ENCODE results near the gene TIMMDC1. TPM values are rescaled to one million over a fixed set of nuclear protein-coding genes. Genes with fewer than 3 reads are reported as not detected.
"Not testable (repeated sequence)": the region's sequence is repeated elsewhere in the genome, so short reads cannot be mapped to it uniquely, and the experiment has no call there.

The TIMMDC1 gene
- total RNA-seq, 3 donors from 2014 or later: 93.4 to 107 (median 95.3) TPM

DNA sequence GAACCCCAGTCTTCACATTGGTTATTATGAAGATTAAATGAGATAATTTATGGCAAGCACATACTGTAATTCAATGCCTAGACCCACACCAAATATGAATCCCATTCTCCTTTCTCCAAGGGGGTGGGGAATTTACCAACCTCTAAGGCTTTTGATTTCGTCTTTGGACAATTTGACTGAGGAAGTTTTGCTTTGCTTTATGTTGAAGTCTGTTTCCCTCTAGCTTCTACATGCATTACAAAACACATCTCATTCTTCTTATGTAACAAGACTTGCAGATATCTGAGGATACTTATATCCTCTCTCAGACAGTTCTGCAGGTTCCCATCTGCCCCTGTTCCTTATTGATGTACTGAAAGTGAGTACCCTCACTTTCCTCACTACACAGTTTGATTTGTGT, 48.9 kb downstream of the TIMMDC1 start:
- intact Hi-C loops (cut with DNase I, micrococcal nuclease): no loop called here
- Histone ChIP-seq H3K36me3 (ENCODE audit: low read depth) (no peaks in the 10 kb centered on the region), H3K4me1 (ENCODE audit: low read depth) (no peaks in the 10 kb centered on the region), H3K9me3 (no peaks in the 10 kb centered on the region), H3K4me3 (no peak overlapping the region)
- DNase-seq: no peak
- no peak for ATAC-seq
- TF ChIP-seq, protein P1, sequence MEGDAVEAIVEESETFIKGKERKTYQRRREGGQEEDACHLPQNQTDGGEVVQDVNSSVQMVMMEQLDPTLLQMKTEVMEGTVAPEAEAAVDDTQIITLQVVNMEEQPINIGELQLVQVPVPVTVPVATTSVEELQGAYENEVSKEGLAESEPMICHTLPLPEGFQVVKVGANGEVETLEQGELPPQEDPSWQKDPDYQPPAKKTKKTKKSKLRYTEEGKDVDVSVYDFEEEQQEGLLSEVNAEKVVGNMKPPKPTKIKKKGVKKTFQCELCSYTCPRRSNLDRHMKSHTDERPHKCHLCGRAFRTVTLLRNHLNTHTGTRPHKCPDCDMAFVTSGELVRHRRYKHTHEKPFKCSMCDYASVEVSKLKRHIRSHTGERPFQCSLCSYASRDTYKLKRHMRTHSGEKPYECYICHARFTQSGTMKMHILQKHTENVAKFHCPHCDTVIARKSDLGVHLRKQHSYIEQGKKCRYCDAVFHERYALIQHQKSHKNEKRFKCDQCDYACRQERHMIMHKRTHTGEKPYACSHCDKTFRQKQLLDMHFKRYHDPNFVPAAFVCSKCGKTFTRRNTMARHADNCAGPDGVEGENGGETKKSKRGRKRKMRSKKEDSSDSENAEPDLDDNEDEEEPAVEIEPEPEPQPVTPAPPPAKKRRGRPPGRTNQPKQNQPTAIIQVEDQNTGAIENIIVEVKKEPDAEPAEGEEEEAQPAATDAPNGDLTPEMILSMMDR (IDR thresholded peaks at IDR 0.05): no peak

DNA sequence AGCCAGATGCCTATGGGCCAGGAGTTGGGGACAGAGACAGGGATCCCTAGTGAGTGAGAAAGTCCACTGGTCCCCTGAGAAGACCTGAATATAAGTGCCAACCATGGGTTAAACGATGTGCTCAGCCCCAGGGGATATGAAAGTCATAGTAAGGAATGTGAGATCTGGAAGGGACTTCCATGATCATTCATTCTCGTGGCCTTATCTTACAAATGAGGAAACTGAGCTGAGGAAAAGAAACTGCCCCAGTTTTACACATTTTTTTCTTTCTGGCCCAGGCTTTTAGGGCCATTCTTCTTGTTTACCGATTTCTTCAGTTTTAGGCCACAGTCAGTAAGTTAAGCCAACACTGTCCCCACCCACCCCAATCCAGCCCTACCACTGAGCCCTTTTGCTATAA, 50.0 kb downstream of the TIMMDC1 start:
- Histone ChIP-seq H3K4me3 (no peak overlapping the region), H3K9me3 (no peaks in the 10 kb centered on the region), H3K36me3 (ENCODE audit: low read depth) (no peaks in the 10 kb centered on the region), H3K4me1 (ENCODE audit: low read depth) (no peaks in the 10 kb centered on the region)
- intact Hi-C loops (cut with DNase I, micrococcal nuclease): no loop called here
- TF ChIP-seq, protein P1 (IDR thresholded peaks at IDR 0.05): no peak
- ATAC-seq (no peak), DNase-seq (no peak)

DNA sequence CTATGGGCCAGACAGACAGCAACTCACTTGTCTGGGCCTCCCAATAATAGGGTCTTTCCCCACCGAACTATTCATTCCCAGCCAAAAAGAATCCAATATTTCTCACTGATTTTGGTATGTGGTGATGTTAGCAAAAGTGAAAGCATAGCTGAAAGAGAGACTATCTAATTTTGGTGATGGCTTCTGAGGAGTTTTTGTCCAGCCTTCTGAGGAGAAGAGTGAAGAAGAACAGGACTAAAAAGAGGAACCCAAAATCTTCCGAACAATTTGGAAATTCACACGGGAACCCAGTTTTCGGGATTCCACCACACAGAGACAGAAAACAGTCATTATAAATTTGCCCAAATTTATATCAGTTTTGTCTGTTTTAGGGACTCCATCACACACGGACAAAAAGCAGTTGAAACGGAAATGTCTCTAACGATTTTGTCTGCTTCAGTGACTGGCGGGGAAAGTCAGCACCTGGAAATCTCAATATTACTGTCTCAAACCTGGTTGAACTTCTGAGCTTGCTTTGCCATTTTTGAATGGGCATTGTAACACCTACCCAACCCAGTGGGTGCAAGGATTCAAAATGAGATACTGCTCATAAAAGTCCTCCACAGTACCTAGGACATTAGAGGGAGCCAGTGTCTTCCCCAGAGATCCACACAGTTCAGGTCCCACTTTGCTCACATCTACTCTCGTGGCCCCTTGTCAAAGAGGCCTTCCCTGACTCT, 52.0 kb downstream of the TIMMDC1 start:
- ATAC-seq: no peak
- DNase-seq: no peak
- no peaks in the 10 kb centered on the region for H3K36me3 ChIP-seq (ENCODE audit: low read depth)
- intact Hi-C loops (cut with DNase I, micrococcal nuclease): no loop called here
- H3K4me1 ChIP-seq (ENCODE audit: low read depth): no peaks in the 10 kb centered on the region
- H3K9me3 ChIP-seq: no peaks in the 10 kb centered on the region
- H3K4me3 ChIP-seq: no peak overlapping the region
- TF ChIP-seq, protein P1 (IDR thresholded peaks at IDR 0.05): no peak

DNA sequence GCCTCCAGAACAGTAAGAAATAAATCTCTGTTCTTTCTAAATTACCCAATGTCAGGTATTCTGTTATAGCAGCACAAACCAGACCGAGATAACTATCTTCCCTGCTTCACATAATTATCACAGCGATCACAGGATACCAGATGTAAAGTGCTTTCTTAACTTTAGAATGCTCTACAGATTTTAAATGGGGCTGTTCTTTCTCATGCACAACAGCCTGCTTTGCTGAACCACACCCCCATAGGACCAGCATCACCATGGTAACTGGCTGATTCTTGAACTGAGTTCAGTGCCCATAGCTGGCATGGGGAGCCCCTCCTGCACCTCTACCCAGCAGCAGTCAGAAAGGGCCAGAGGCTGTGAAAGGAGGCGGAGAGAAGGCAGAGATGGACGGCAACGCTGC, 53.3 kb downstream of the TIMMDC1 start:
- DNase-seq: no peak
- no peak for ATAC-seq
- H3K4me3 ChIP-seq: no peak overlapping the region
- intact Hi-C loops (cut with DNase I, micrococcal nuclease): no loop called here
- H3K9me3 ChIP-seq: no peaks in the 10 kb centered on the region
- no peaks in the 10 kb centered on the region for H3K4me1 ChIP-seq (ENCODE audit: low read depth)
- TF ChIP-seq, protein P1 (IDR thresholded peaks at IDR 0.05): no peak
- H3K36me3 ChIP-seq (ENCODE audit: low read depth): no peaks in the 10 kb centered on the region

DNA sequence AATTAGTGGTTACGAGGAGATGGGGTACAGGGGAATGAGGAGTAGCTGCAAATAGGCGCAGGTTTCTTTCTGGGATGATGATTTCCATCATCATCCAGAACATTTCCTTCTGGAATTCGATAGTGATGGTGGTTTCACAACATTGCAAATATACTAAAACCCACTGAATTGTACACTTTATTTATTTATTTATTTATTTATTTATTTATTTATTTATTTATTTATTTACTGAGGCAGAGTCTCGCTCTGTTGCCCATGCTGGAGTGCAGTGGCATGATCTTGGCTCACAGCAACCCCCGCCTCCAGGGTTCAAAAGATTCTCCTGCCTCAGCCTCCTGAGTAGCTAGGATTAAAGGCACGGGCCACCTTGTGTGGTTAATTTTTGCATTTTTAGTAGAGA, 54.6 kb downstream of the TIMMDC1 start:
- intact Hi-C loops (cut with DNase I, micrococcal nuclease); H3K36me3 ChIP-seq (ENCODE audit: low read depth); H3K4me1 ChIP-seq (ENCODE audit: low read depth); H3K4me3 ChIP-seq; H3K9me3 ChIP-seq; DNase-seq; ATAC-seq: not testable (repeated sequence)

DNA sequence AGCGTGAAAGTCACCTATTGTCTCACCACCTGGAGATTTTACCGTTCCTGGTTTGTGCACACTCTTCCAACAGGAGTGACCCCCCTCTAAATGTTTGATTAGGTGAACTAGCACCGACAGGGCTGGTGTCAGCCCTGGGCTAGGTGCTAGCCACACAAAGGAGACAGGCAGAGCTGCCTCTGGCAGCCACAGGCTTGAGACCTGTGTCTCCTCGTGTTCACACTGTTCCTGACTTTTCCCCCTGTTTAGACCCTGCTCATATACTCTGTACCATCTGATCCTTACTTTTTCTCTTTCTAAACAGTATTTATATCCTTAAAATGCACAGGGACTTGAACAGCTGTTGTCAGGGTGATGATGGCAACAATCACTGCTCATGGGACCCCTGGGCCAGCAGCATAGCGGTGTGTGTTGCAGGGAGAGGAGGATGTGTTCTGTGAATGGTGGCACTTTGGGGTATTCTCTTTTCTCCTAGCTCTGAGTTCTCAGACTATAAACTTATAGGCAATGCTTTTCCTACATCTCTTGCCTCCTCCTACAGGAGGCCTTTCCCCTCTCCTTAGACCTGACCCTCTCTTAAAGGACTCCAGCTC, 55.6 kb downstream of the TIMMDC1 start:
- intact Hi-C loops (cut with DNase I, micrococcal nuclease): no loop called here
- no peak overlapping the region for H3K4me3 ChIP-seq
- H3K36me3 ChIP-seq (ENCODE audit: low read depth): no peaks in the 10 kb centered on the region
- H3K4me1 ChIP-seq (ENCODE audit: low read depth): no peaks in the 10 kb centered on the region
- no peak for DNase-seq
- TF ChIP-seq, protein P1 (IDR thresholded peaks at IDR 0.05): no peak
- H3K9me3 ChIP-seq: no peaks in the 10 kb centered on the region
- ATAC-seq: no peak

All from mucosa of descending colon (tissue), 3 donors.